Liver (tissue), 9 donors: ENCODE data around the gene ALK. TPM values are rescaled to one million over a fixed set of nuclear protein-coding genes. Genes with fewer than 3 reads are reported as not detected.

ENCODE experiments used
- DNase-seq: peaks from one replicate; pipeline ENCODE4 v3.0.0-alpha.2; 2017; ENCODE audit warnings: low spot score
- H3K27ac ChIP-seq, 2 donors: one replicate each; pipeline ENCODE4 v1.7.0; 2013; ENCODE audit warnings: inconsistent platforms in 2 of 2, low read length in 2 of 2, control low read depth in 1 of 2, low read depth in 1 of 2, mild to moderate bottlenecking in 1 of 2
- H3K27me3 ChIP-seq, 4 donors: one replicate each; pipeline versions ENCODE4 v1.6.1 to v1.7.0; 2013; ENCODE audit warnings: low read length in 3 of 4, inconsistent platforms in 1 of 4, mild to moderate bottlenecking in 1 of 4, moderate library complexity in 1 of 4; ENCODE audit not compliant: control insufficient read depth in 4 of 4, insufficient read depth in 4 of 4
- H3K36me3 ChIP-seq, 4 donors: one replicate each; pipeline versions ENCODE4 v1.6.1 to v1.7.0; 2013; ENCODE audit warnings: low read length in 3 of 4, mild to moderate bottlenecking in 3 of 4, low read depth in 1 of 4, moderate library complexity in 1 of 4; ENCODE audit not compliant: control insufficient read depth in 4 of 4, insufficient read depth in 3 of 4
- H3K4me1 ChIP-seq, 4 donors: one replicate each; pipeline versions ENCODE4 v1.6.1 to v1.7.0; 2013; ENCODE audit warnings: low read length in 3 of 4, mild to moderate bottlenecking in 3 of 4, moderate library complexity in 1 of 4; ENCODE audit not compliant: control insufficient read depth in 4 of 4, insufficient read depth in 4 of 4
- H3K4me3 ChIP-seq, 3 donors: one replicate each; pipeline versions ENCODE4 v1.6.1 to v1.7.0; 2013; ENCODE audit warnings: low read length in 3 of 3, control low read depth in 1 of 3, low read depth in 1 of 3, mild to moderate bottlenecking in 1 of 3
- H3K9ac ChIP-seq, 2 donors: one replicate each; pipeline ENCODE4 v1.7.0; 2013; ENCODE audit warnings: low read length in 2 of 2, mild to moderate bottlenecking in 2 of 2, moderate library complexity in 2 of 2, control low read depth in 1 of 2, low read depth in 1 of 2
- H3K9me3 ChIP-seq, 4 donors: one replicate each; pipeline versions ENCODE4 v1.6.1 to v1.7.0; 2013; ENCODE audit warnings: low read length in 3 of 4; ENCODE audit not compliant: control insufficient read depth in 4 of 4
- EGR1 ChIP-seq, 2 donors: IDR thresholded peaks; 2 replicates each; pipeline ENCODE4 v1.6.1; 2016 to 2018; ENCODE audit warnings: antibody characterized with exemption in 2 of 2, low read depth in 2 of 2
- FOXA1 ChIP-seq: IDR thresholded peaks from 2 replicates; pipeline ENCODE4 v1.6.1; 2016; ENCODE audit warnings: antibody characterized with exemption
- FOXA2 ChIP-seq: IDR thresholded peaks from 2 replicates; pipeline ENCODE4 v1.6.1; 2016; ENCODE audit warnings: antibody characterized with exemption
- GABPA ChIP-seq, 2 donors: IDR thresholded peaks in 1 of 2; conservative IDR thresholded peaks in 1 of 2; 2 replicates each; pipeline ENCODE4 v1.6.1; 2016; ENCODE audit warnings: antibody characterized with exemption in 2 of 2, mild to moderate bottlenecking in 1 of 2, moderate library complexity in 1 of 2
- HNF4A ChIP-seq, 2 donors: conservative IDR thresholded peaks; 2 replicates each; pipeline ENCODE4 v1.6.1; 2016; ENCODE audit warnings: antibody characterized with exemption in 2 of 2, mild to moderate bottlenecking in 2 of 2
- HNF4G ChIP-seq: IDR thresholded peaks from 2 replicates; pipeline ENCODE4 v1.6.1; 2016; ENCODE audit warnings: antibody characterized with exemption
- JUND ChIP-seq, 2 donors: IDR thresholded peaks; 2 replicates each; pipeline ENCODE4 v1.6.1; 2016; ENCODE audit warnings: antibody characterized with exemption in 2 of 2
- MAX ChIP-seq: IDR thresholded peaks from 2 replicates; pipeline ENCODE4 v1.6.1; 2016; ENCODE audit warnings: antibody characterized with exemption
- NR2F2 ChIP-seq: IDR thresholded peaks from 2 replicates; pipeline ENCODE4 v1.6.1; 2016; ENCODE audit warnings: antibody characterized with exemption
- RAD21 ChIP-seq, 2 donors: IDR thresholded peaks; 2 replicates each; pipeline ENCODE4 v1.6.1; 2016; ENCODE audit warnings: antibody characterized with exemption in 2 of 2, mild to moderate bottlenecking in 2 of 2
- RXRA ChIP-seq, 2 donors: IDR thresholded peaks; 2 replicates each; pipeline ENCODE4 v1.6.1; 2017 to 2018; ENCODE audit warnings: antibody characterized with exemption in 2 of 2, mild to moderate bottlenecking in 1 of 2
- SP1 ChIP-seq: IDR thresholded peaks from 2 replicates; pipeline ENCODE4 v1.6.1; 2018; ENCODE audit warnings: antibody characterized with exemption, mild to moderate bottlenecking
- TAF1 ChIP-seq: conservative IDR thresholded peaks from 2 replicates; pipeline ENCODE4 v1.6.1; 2016; ENCODE audit warnings: antibody characterized with exemption, mild to moderate bottlenecking
- YY1 ChIP-seq: IDR thresholded peaks from 2 replicates; pipeline ENCODE4 v1.6.1; 2016; ENCODE audit warnings: antibody characterized with exemption, mild to moderate bottlenecking
- WGBS: extraction: QIAGEN DNeasy Blood & Tissue Kit; methylation state at CpG from one replicate; pipeline ENCODE4 v1.1.7; 2013; 5-methylcytosine and 5-hydroxymethylcytosine counted together
- polyA plus RNA-seq, 2 donors: library from polyadenylated mRNA; stranded (reverse) in 1 of 2; unstranded in 1 of 2; fragments of 200-250 nt in 1 of 2; fragments of >200 nt in 1 of 2; fragmentation: Nextera tagmentation in 1 of 2; extraction: Ambion mirVana in 1 of 2; gene quantifications; one replicate each; pipeline versions ENCODE4 v1.2.1 to v1.2.3, GENCODE V29; 2013 to 2015
- total RNA-seq, 2 donors: library from RNA; depleted of rRNA; stranded (reverse); fragments of >200 nt; gene quantifications; one replicate each; pipeline ENCODE4 v1.2.3, GENCODE V29; 2014
- TF ChIP-seq, protein P1 (sequence below): IDR thresholded peaks from 2 replicates; pipeline ENCODE4 v1.6.1; 2016; ENCODE audit warnings: antibody characterized with exemption
- TF ChIP-seq, protein P2 (sequence below): fragments of 150-350 bp; IDR thresholded peaks from 2 replicates; pipeline ENCODE4 v1.5.1; 2017; ENCODE audit warnings: improper control_type of control experiment, low read depth, low read length; ENCODE audit not compliant: missing input control
- TF ChIP-seq, protein P3 (sequence below): IDR thresholded peaks from 2 replicates; pipeline ENCODE4 v1.6.1; 2016; ENCODE audit warnings: antibody characterized with exemption
- TF ChIP-seq, protein P4 (sequence below): IDR thresholded peaks from 2 replicates; pipeline ENCODE4 v1.6.1; 2016; ENCODE audit warnings: antibody characterized with exemption, mild to moderate bottlenecking
- donor health status: healthy.
- donor health status: healthy.
- donor health status: healthy.
- donor health status: healthy.
- donor health status: healthy.

ALK gene
- total and polyA plus RNA-seq, 4 donors: under 0.01 TPM; not detected in 3

- Histone ChIP-seq H3K27ac (no peak overlapping the region), H3K4me3 (no peak overlapping the region), H3K27me3 (no peaks in the 10 kb centered on the region), H3K4me1 (no peaks in the 10 kb centered on the region), H3K9ac (no peak overlapping the region), H3K36me3 (no peaks in the 10 kb centered on the region), H3K9me3 (no peaks in the 10 kb centered on the region)
- TF ChIP-seq HNF4G (no peak), FOXA2 (no peak)
- TF ChIP-seq, protein P1, sequence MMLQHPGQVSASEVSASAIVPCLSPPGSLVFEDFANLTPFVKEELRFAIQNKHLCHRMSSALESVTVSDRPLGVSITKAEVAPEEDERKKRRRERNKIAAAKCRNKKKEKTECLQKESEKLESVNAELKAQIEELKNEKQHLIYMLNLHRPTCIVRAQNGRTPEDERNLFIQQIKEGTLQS: no peak
- no peak for DNase-seq
- WGBS: 67% methylated on average over 5 of the region's 5 CpGs
Measured at GRCh38 chr2:29400930-29401653, 520.3 kb downstream of the ALK start.

GRCh38 chr2:29398384-29399237 lies 522.8 kb downstream of the ALK start:
- H3K36me3 ChIP-seq: no peaks in the 10 kb centered on the region
- no peak overlapping the region for H3K4me3 ChIP-seq
- DNase-seq: no peak
- H3K27ac ChIP-seq: no peak overlapping the region
- no peaks in the 10 kb centered on the region for H3K4me1 ChIP-seq
- H3K9me3 ChIP-seq: no peaks in the 10 kb centered on the region
- H3K27me3 ChIP-seq: peaks cover 0 to 6% (median 0%) of the 10 kb centered on the region in 4 donors
- no peak for TF ChIP-seq YY1
- TF ChIP-seq HNF4G: no peak
- no peak for TF ChIP-seq RAD21 (IDR thresholded peaks at IDR 0.05)
- no peak for TF ChIP-seq FOXA1
- TF ChIP-seq SP1: no peak
- TF ChIP-seq, protein P2, sequence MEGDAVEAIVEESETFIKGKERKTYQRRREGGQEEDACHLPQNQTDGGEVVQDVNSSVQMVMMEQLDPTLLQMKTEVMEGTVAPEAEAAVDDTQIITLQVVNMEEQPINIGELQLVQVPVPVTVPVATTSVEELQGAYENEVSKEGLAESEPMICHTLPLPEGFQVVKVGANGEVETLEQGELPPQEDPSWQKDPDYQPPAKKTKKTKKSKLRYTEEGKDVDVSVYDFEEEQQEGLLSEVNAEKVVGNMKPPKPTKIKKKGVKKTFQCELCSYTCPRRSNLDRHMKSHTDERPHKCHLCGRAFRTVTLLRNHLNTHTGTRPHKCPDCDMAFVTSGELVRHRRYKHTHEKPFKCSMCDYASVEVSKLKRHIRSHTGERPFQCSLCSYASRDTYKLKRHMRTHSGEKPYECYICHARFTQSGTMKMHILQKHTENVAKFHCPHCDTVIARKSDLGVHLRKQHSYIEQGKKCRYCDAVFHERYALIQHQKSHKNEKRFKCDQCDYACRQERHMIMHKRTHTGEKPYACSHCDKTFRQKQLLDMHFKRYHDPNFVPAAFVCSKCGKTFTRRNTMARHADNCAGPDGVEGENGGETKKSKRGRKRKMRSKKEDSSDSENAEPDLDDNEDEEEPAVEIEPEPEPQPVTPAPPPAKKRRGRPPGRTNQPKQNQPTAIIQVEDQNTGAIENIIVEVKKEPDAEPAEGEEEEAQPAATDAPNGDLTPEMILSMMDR: no peak
- no peak for TF ChIP-seq HNF4A (conservative IDR thresholded peaks at IDR 0.05)
- TF ChIP-seq EGR1 (IDR thresholded peaks at IDR 0.05; ENCODE audit: low read depth in 2 of 2): no peak
- TF ChIP-seq GABPA (IDR thresholded peaks at IDR 0.05 in 1 of 2, conservative IDR thresholded peaks at IDR 0.05 in 1 of 2): no peak
- no peak for TF ChIP-seq MAX
- TF ChIP-seq, protein P3, sequence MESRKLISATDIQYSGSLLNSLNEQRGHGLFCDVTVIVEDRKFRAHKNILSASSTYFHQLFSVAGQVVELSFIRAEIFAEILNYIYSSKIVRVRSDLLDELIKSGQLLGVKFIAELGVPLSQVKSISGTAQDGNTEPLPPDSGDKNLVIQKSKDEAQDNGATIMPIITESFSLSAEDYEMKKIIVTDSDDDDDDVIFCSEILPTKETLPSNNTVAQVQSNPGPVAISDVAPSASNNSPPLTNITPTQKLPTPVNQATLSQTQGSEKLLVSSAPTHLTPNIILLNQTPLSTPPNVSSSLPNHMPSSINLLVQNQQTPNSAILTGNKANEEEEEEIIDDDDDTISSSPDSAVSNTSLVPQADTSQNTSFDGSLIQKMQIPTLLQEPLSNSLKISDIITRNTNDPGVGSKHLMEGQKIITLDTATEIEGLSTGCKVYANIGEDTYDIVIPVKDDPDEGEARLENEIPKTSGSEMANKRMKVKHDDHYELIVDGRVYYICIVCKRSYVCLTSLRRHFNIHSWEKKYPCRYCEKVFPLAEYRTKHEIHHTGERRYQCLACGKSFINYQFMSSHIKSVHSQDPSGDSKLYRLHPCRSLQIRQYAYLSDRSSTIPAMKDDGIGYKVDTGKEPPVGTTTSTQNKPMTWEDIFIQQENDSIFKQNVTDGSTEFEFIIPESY: no peak
- TF ChIP-seq, protein P4, sequence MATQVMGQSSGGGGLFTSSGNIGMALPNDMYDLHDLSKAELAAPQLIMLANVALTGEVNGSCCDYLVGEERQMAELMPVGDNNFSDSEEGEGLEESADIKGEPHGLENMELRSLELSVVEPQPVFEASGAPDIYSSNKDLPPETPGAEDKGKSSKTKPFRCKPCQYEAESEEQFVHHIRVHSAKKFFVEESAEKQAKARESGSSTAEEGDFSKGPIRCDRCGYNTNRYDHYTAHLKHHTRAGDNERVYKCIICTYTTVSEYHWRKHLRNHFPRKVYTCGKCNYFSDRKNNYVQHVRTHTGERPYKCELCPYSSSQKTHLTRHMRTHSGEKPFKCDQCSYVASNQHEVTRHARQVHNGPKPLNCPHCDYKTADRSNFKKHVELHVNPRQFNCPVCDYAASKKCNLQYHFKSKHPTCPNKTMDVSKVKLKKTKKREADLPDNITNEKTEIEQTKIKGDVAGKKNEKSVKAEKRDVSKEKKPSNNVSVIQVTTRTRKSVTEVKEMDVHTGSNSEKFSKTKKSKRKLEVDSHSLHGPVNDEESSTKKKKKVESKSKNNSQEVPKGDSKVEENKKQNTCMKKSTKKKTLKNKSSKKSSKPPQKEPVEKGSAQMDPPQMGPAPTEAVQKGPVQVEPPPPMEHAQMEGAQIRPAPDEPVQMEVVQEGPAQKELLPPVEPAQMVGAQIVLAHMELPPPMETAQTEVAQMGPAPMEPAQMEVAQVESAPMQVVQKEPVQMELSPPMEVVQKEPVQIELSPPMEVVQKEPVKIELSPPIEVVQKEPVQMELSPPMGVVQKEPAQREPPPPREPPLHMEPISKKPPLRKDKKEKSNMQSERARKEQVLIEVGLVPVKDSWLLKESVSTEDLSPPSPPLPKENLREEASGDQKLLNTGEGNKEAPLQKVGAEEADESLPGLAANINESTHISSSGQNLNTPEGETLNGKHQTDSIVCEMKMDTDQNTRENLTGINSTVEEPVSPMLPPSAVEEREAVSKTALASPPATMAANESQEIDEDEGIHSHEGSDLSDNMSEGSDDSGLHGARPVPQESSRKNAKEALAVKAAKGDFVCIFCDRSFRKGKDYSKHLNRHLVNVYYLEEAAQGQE: no peak
- TF ChIP-seq JUND (IDR thresholded peaks at IDR 0.05): no peak
- no peak for TF ChIP-seq FOXA2
- no peak for TF ChIP-seq TAF1
- TF ChIP-seq, protein P1: no peak
- TF ChIP-seq NR2F2: no peak
- TF ChIP-seq RXRA (IDR thresholded peaks at IDR 0.05): no peak
- H3K9ac ChIP-seq: no peak overlapping the region
- WGBS: 60% methylated on average over 8 of the region's 8 CpGs
